Measurements from ENCODE around the gene NTNG1. TPM values are rescaled to one million over a fixed set of nuclear protein-coding genes. Genes with fewer than 3 reads are reported as not detected.

NTNG1 gene
- polyA plus RNA-seq, 6 donors from 2014 or later: 0.52 to 2.2 (median 1.1) TPM; not detected in 1

DNA sequence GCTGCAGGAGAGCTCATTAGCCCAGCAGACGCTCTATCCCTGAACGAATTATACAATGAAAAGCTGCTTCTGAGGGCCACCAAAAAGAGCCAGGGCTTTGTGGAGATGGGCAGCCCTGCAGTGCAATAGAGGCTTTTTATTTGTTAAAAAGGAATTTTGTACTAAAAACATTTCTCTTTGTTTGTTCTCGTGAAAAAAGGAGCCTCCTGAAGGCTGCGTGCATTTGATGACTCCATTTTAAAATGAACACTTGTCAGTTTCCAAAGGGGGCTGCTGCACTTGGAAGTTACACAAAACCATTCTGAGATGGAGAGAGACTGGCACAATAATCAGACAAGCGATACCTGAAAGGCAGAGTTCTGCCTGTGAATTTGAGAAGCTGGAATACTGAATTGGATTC is 202.8 kb downstream of the NTNG1 start:
- DNase-seq: no peak
- no peaks in the 10 kb centered on the region for H3K9me3 Mint-ChIP-seq
- H3K27me3 Mint-ChIP-seq: peaks cover 8 to 21% (median 9%) of the 10 kb centered on the region in 3 donors
- no peaks in the 10 kb centered on the region for H3K4me1 Mint-ChIP-seq
- no peak overlapping the region for H3K4me3 Mint-ChIP-seq
- H3K36me3 Mint-ChIP-seq: no peaks in the 10 kb centered on the region
- ATAC-seq (ENCODE audit: low read depth in 2 of 2): no peak
- H3K27ac Mint-ChIP-seq: no peak overlapping the region

DNA sequence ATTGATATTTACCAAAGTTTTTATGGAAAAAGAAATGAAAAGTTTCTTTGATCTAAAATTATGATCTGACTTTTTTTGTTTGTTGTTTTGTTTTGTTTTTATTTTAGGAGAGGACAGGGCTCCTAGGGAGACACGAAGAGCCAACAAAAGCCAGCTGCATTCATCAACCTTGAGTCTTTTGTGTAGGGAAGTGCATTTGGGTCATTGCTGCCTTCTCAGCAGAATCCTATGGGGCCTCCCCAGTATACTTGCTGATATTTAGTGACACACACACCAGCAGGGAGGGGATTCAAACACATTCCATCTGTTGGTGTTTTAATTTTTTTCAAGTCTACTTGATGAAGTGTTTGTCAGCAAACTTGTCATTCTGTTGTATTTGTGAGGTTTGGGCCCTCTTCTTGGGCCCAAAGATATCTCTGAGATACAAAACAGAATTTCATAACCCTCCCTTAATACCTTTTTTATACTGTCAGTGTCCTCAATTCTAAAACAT is 203.5 kb downstream of the NTNG1 start:
- Mint-ChIP-seq H3K27ac (no peak overlapping the region), H3K27me3 (peaks cover 8 to 25% (median 9%) of the 10 kb centered on the region in 3 donors), H3K9me3 (no peaks in the 10 kb centered on the region), H3K4me1 (no peaks in the 10 kb centered on the region), H3K4me3 (no peak overlapping the region), H3K36me3 (no peaks in the 10 kb centered on the region)
- DNase-seq (no peak), ATAC-seq (ENCODE audit: low read depth in 2 of 2) (no peak)

DNA sequence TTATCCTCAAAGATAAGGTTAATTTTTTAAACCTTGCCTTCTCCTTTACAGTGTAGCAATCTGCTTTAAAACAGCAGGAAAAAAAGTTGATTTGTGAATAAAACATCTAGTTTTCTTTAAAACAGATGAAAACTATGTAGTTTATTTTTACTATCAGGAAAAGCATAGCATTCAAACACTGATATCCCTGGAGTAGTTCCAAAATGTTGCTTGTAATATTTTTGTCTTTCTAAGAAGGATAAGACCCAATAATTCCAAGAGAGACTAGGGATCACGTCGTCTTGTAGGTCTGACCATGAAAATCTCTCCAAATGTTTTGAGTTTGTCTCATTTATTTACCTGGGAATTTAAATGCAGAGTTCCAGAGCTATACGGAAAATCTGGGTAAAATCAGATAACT is 204.0 kb downstream of the NTNG1 start:
- no peak overlapping the region for H3K4me3 Mint-ChIP-seq
- no peaks in the 10 kb centered on the region for H3K4me1 Mint-ChIP-seq
- H3K27me3 Mint-ChIP-seq: peaks cover 8 to 25% (median 9%) of the 10 kb centered on the region in 3 donors
- ATAC-seq (ENCODE audit: low read depth in 2 of 2): no peak
- no peaks in the 10 kb centered on the region for H3K9me3 Mint-ChIP-seq
- no peak for DNase-seq
- H3K27ac Mint-ChIP-seq: no peak overlapping the region
- no peaks in the 10 kb centered on the region for H3K36me3 Mint-ChIP-seq

DNA sequence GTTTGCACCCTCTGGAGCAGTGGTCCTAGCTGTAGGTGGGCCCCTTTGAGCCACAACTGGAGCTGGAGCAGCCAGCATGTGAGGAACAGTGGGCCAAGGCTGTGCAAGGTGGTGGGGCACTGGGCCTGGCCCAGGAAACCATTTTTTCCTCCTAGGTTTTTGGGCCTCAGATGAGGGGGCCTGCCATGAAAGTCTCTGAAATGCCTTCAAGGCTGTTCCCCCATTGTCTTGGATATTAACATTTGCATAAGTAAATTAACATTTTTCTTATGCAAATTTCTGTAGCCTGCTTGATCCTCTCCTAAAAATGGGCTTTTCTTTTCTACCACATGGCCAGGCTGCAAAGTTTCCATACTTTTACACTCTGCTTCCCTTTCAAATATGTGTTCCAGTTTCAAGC is 212.0 kb downstream of the NTNG1 start:
- ATAC-seq (ENCODE audit: low read depth in 2 of 2) (no peak), DNase-seq (no peak)
- Mint-ChIP-seq H3K9me3 (peaks cover 0 to 12% (median 3%) of the 10 kb centered on the region in 7 donors), H3K27ac (no peak overlapping the region), H3K4me3 (no peak overlapping the region), H3K27me3 (peaks cover 0 to 9% (median under 1%) of the 10 kb centered on the region in 3 donors), H3K36me3 (no peaks in the 10 kb centered on the region), H3K4me1 (peaks cover 0 to 3% (median 3%) of the 10 kb centered on the region in 3 donors)

DNA sequence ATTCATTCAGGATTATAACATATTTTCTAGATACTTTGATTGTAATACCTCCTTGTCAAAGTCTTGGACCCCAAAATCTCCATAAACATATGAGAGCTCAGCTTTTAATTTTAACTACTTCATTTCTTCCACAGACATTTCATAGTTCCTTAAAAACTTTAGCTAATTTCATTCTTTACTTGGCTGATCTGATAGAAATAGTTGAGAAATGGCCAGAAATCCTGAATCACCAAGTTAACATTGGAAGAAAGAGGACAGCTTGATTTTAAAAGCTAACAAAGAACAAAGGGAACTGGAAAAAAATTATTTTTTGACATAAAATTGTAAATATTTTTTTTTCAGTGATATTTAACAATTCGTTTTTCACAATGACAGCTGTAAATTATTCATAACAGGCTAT is 216.5 kb downstream of the NTNG1 start:
- H3K27ac Mint-ChIP-seq: peak overlapping the region in 2 of 6 donors; percentile 8 to 10
- DNase-seq (no peak), ATAC-seq (ENCODE audit: low read depth in 2 of 2) (no peak)
- peaks cover 0 to 6% (median under 1%) of the 10 kb centered on the region in 7 donors for H3K9me3 Mint-ChIP-seq
- H3K27me3 Mint-ChIP-seq: no peaks in the 10 kb centered on the region
- no peak overlapping the region for H3K4me3 Mint-ChIP-seq
- H3K4me1 Mint-ChIP-seq: peaks cover 21 to 33% (median 23%) of the 10 kb centered on the region in 3 donors
- no peaks in the 10 kb centered on the region for H3K36me3 Mint-ChIP-seq

DNA sequence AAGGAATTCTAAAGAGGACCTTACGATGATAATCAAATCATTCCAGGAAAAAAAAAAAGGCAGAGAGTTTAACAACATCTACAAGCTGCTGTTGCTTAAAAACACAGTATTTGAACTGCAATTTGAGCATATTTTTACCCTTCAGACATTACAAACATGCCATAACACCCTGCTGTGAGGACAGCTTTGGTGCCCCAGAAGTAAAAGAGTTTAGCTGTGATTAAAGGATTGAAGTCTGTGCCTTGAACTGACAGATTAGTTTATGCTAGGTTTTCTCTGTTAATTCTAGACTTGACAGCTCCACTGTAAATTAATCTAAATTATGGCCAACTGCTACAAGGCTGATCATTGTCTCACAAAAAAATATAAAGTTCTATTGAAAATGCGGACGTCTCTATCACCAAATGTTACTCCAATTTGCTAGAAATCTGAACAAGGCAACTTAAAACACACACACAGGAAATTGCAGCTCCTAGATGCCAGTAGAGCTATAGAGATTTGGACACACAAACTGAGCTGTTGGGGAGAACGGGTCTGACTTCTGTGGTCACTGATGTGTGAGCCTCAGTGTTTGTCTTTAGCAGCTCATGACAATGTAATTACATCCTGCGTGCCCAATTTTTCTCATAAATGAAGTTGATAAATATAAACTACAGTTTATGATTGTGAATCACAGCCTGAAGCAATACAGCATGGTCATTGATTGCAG is 217.9 kb downstream of the NTNG1 start:
- Mint-ChIP-seq H3K27me3 (no peaks in the 10 kb centered on the region), H3K4me1 (peaks cover 21 to 35% (median 23%) of the 10 kb centered on the region in 3 donors), H3K9me3 (peaks cover 0 to 3% (median 0%) of the 10 kb centered on the region in 7 donors), H3K27ac (peak overlapping the region in 4 of 6 donors; percentile 11 to 91 (median 40)), H3K36me3 (no peaks in the 10 kb centered on the region), H3K4me3 (peak overlapping the region in 6 of 8 donors; percentile 2 to 54 (median 38))
- DNase-seq (no peak), ATAC-seq (ENCODE audit: low read depth in 2 of 2) (peak in 1 of 2 donors; percentile 18)

DNA sequence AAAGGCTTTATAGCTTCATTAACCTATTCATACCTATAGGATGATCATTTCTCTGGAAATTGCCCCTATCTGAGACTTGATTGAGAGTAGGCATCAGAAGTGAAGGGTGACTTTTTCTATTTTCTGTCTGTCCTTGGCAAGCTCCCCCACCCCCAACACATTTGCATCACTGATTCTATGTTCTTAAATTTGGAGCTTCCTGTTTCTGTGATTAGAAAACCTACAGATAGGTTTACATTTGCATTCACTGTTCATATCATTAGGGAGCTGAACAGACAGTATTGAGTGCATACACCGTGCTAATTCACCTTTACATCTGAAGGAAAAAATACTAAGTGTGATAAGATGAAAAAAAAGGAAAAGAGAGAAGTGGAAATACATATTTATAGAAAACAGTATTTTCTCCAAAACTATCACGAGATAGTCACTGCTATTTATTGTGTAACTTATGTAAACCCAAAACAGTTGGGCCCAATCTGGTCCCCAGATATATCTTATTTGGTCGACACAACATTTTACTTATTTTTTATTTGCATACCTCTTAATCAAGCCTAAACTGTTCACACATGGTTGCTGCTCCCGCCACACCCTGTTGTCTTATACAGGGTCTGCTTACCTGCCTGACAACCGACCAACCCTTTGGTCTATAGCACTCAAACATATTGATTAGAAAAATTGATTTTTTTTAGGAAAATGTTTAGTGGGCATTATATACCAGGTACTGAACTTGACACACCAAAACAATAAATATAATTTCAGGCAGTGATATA is 218.8 kb downstream of the NTNG1 start:
- Mint-ChIP-seq H3K27ac (peak overlapping the region in 4 of 6 donors; percentile 34 to 91 (median 69)), H3K9me3 (peaks cover 0 to 2% (median 0%) of the 10 kb centered on the region in 7 donors), H3K4me3 (peak overlapping the region in 5 of 8 donors; percentile 20 to 61 (median 54)), H3K36me3 (no peaks in the 10 kb centered on the region), H3K27me3 (no peaks in the 10 kb centered on the region), H3K4me1 (peaks cover 19 to 34% (median 23%) of the 10 kb centered on the region in 3 donors)
- no peak for DNase-seq
- ATAC-seq (ENCODE audit: low read depth in 2 of 2): peak; percentile 56 to 62

DNA sequence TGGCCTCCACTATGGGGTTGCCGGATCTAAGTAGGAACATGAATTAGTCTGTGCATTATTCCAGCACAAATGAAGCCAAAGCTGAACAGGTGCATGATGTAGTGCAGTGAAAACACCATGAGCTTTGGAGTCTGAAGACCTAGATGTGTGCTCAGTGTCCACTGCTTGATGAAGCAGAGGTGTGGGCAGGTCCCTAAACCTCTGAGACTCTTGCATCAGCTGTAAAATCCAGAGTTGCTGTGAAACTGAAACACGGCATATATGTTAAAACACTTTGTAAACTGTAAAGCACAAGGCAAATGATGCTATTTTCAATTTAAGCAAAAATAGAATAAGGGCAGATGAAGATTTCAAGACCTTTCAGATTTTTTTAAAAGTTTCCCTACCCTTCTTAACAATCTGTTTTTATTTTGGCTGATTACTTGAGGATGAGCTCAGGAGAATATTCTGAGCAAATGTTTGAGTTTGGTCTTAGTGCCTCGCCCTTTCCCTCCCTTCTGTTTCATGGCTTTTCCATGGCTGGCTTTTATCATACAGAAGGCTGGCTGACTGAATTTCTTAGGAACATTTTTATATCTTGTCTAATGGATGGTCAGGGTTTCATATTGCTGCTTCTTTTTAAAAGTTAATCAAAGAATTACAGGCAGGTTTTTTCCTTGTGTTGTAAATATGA is 221.8 kb downstream of the NTNG1 start:
- peak overlapping the region in 2 of 6 donors; percentile 6 to 36 for H3K27ac Mint-ChIP-seq
- H3K9me3 Mint-ChIP-seq: no peaks in the 10 kb centered on the region
- H3K27me3 Mint-ChIP-seq: peaks cover 0 to 5% (median 0%) of the 10 kb centered on the region in 3 donors
- DNase-seq (no peak), ATAC-seq (ENCODE audit: low read depth in 2 of 2) (no peak)
- peaks cover 18 to 33% (median 23%) of the 10 kb centered on the region in 3 donors for H3K4me1 Mint-ChIP-seq
- H3K36me3 Mint-ChIP-seq: no peaks in the 10 kb centered on the region
- no peak overlapping the region for H3K4me3 Mint-ChIP-seq

DNA sequence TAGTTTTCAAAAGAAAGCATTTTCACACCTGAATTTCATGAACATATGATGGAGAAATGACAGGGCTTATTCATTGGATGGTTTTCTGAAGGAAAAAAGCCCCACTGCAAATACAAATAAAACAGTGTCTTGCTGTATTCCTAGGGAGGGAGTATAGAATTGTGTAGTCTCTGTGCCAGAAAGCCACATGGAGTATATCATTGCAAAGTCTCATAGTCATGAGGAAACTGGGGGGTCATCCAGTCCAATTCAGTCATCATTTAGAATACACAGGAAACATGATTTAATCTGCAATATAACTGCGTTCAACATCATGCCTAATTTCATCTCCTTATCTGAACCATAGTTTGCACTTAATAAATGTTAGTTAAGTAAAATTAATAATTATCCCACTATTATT is 222.3 kb downstream of the NTNG1 start:
- no peaks in the 10 kb centered on the region for H3K9me3 Mint-ChIP-seq
- no peak for DNase-seq
- ATAC-seq (ENCODE audit: low read depth in 2 of 2): no peak
- H3K36me3 Mint-ChIP-seq: no peaks in the 10 kb centered on the region
- H3K27me3 Mint-ChIP-seq: peaks cover 0 to 10% (median 5%) of the 10 kb centered on the region in 3 donors
- H3K27ac Mint-ChIP-seq: peak overlapping the region in 1 of 6 donors; percentile 36
- peaks cover 18 to 33% (median 23%) of the 10 kb centered on the region in 3 donors for H3K4me1 Mint-ChIP-seq
- no peak overlapping the region for H3K4me3 Mint-ChIP-seq

DNA sequence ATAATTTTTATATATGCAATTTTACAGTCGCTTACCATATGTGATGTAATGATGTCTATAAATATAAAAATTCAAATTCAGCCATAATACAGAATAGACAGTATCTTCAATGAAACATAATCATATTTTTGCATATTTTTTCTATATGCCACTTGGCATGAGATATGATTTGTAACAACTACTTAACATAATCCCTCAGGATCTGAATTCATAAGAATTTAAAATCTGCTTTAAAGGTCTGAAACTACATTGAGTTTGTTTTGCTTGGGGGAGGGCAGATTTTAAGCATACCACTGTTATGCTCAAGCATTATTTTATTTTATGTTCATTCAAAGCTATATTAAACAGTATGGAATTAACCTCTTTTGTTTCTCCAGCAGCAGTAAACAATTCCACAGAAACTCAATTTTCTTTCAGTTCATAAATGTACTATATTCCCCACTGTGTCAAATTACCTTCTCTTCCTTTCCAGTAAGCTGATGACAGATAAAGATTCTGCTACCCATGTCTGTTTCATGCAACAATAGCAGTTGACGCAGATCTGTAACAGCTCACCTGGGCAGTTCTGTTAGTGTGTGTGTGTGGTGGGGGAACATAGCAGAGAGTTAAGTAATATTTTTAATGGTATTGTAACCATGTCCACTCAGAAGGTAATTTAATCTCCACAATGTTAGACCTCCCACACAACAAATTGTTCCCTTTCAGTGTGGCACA is 224.8 kb downstream of the NTNG1 start:
- no peak overlapping the region for H3K27ac Mint-ChIP-seq
- peaks cover 0 to 12% (median 8%) of the 10 kb centered on the region in 3 donors for H3K27me3 Mint-ChIP-seq
- H3K9me3 Mint-ChIP-seq: no peaks in the 10 kb centered on the region
- ATAC-seq (ENCODE audit: low read depth in 2 of 2) (no peak), DNase-seq (no peak)
- H3K36me3 Mint-ChIP-seq: no peaks in the 10 kb centered on the region
- peaks cover 0 to 12% (median 0%) of the 10 kb centered on the region in 3 donors for H3K4me1 Mint-ChIP-seq
- H3K4me3 Mint-ChIP-seq: no peak overlapping the region

DNA sequence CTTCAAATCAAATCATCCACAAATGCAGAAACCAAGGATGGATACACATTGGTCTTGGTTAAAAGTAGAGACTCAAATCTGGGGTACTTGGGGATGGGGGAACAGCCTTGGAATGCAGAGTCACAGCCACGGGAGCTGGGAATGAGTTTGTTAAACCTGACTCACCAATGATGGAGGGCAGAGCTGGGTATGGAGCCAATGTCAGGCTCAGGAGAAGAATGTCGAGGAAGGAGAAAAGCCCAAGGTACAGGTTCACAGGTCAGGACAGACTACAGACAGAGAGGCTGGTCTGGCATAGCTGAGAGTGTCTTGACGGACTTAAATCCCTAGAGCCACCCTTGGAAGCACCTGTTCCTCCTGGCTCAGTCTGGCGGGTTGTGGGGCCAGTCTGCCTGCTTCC is 237.6 kb downstream of the NTNG1 start:
- no peaks in the 10 kb centered on the region for H3K4me1 Mint-ChIP-seq
- ATAC-seq (ENCODE audit: low read depth in 2 of 2) (no peak), DNase-seq (no peak)
- H3K4me3 Mint-ChIP-seq: no peak overlapping the region
- H3K27ac Mint-ChIP-seq: peak overlapping the region in 1 of 6 donors; percentile 41
- peaks cover 0 to 2% (median 0%) of the 10 kb centered on the region in 7 donors for H3K9me3 Mint-ChIP-seq
- H3K36me3 Mint-ChIP-seq: no peaks in the 10 kb centered on the region
- peaks cover 14 to 35% (median 17%) of the 10 kb centered on the region in 3 donors for H3K27me3 Mint-ChIP-seq

DNA sequence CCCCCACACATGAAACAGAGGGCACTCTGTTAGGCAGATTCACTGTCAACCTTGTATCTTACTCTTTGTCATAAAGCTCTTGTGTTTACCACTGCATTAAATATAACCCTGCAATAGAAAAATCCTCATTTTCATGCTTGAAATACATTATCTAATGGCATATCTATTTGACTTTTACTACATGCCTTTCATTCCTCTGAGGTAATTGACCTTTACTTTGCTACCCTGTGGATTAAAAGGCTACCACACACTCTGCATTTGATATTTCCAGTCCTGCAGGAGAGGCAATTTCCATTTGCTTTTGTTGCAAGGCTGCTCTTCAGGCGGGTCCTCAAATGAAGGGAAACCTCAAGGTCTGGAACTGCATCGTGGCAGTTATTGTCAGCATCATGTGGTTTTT is 238.0 kb downstream of the NTNG1 start:
- ATAC-seq (ENCODE audit: low read depth in 2 of 2) (no peak), DNase-seq (no peak)
- Mint-ChIP-seq H3K36me3 (no peaks in the 10 kb centered on the region), H3K9me3 (peaks cover 0 to 2% (median 0%) of the 10 kb centered on the region in 7 donors), H3K27ac (no peak overlapping the region), H3K4me1 (no peaks in the 10 kb centered on the region), H3K4me3 (no peak overlapping the region), H3K27me3 (peaks cover 14 to 34% (median 17%) of the 10 kb centered on the region in 3 donors)

DNA sequence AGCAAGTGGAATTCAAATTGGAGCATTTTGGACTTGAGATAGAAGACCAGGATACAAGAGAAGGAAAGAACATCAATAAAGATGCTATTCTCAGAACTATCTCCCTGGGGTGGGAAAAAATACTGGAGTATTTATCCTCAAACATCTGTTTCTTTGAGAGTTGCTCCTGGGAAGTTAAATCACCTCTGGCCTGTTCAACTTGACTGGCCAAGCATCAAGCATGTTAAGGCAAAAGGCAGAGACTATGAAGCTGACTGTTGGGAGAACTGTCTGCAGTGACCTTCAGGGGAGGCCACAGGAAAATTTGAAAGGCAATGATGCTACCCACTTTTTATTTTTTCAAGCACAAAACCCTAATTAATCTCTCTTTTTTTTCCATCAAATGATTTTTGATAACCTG is 239.0 kb downstream of the NTNG1 start:
- Mint-ChIP-seq H3K9me3 (peaks cover 0 to 2% (median 0%) of the 10 kb centered on the region in 7 donors), H3K27ac (no peak overlapping the region), H3K36me3 (no peaks in the 10 kb centered on the region), H3K4me3 (no peak overlapping the region), H3K27me3 (peaks cover 14 to 26% (median 15%) of the 10 kb centered on the region in 3 donors), H3K4me1 (no peaks in the 10 kb centered on the region)
- ATAC-seq (ENCODE audit: low read depth in 2 of 2): no peak
- no peak for DNase-seq
